SU-DHL-6 (cell line): ENCODE data around the gene CPNE5.

ENCODE experiments used
- H2AFZ ChIP-seq: fragments of 200-600 bp; sonication (generic); 2 replicates; pipeline ENCODE4 v1.6.1; 2014; ENCODE audit warnings: low read depth, mild to moderate bottlenecking, moderate library complexity, mixed read lengths, antibody characterized with exemption, low read length; ENCODE audit not compliant: severe bottlenecking
- H3F3A ChIP-seq: fragments of 200-600 bp; shearing (Covaris generic); 2 replicates; pipeline ENCODE4 v1.6.0; 2016; ENCODE audit warnings: antibody characterized with exemption, mild to moderate bottlenecking; ENCODE audit not compliant: insufficient read depth
- H3K27ac ChIP-seq: fragments of 200-600 bp; sonication (generic); 2 replicates; pipeline ENCODE4 v1.5.1; 2016; ENCODE audit warnings: low read depth, mild to moderate bottlenecking, low read length, moderate library complexity, mixed read lengths
- H3K27me3 ChIP-seq: fragments of 200-600 bp; sonication (generic), shearing (Covaris generic); 2 replicates; pipeline ENCODE4 v1.6.0; 2014; ENCODE audit warnings: mild to moderate bottlenecking, low read length
- H3K36me3 ChIP-seq: fragments of 200-600 bp; sonication (generic); 2 replicates; pipeline ENCODE4 v1.6.1; 2014; ENCODE audit warnings: mild to moderate bottlenecking, low read length, mixed read lengths
- H3K4me2 ChIP-seq: fragments of 300-600, 200-600 bp; shearing (Covaris generic), sonication (generic); 2 replicates; pipeline ENCODE4 v1.6.0; 2014; ENCODE audit warnings: low read length, low read depth, mild to moderate bottlenecking; ENCODE audit not compliant: poor library complexity, severe bottlenecking
- H3K4me3 ChIP-seq: fragments of 200-600 bp; sonication (generic); 2 replicates; pipeline ENCODE4 v1.5.1; 2014; ENCODE audit warnings: antibody characterized with exemption, low read length, mild to moderate bottlenecking, mixed read lengths; ENCODE audit not compliant: insufficient read depth, poor library complexity, severe bottlenecking
- H3K79me2 ChIP-seq: fragments of 200-600 bp; sonication (generic); 2 replicates; pipeline ENCODE4 v1.6.1; 2014; ENCODE audit warnings: mild to moderate bottlenecking, low read length, moderate library complexity; ENCODE audit not compliant: insufficient read depth
- H3K9ac ChIP-seq: fragments of 200-600 bp; sonication (generic); 2 replicates; pipeline ENCODE4 v1.7.0; 2014; ENCODE audit warnings: mild to moderate bottlenecking, low read length
- H3K9me2 ChIP-seq: fragments of 200-600 bp; sonication (generic); replicated peaks from 2 replicates; pipeline ENCODE4 v1.6.1; 2014; ENCODE audit warnings: low read length; ENCODE audit not compliant: insufficient read depth
- H3K9me3 ChIP-seq: fragments of 200-600 bp; sonication (generic); 2 replicates; pipeline ENCODE4 v1.6.1; 2014; ENCODE audit warnings: low read length, mixed read lengths; ENCODE audit not compliant: insufficient read depth
- H4K20me1 ChIP-seq: fragments of 200-600 bp; sonication (generic); 2 replicates; pipeline ENCODE4 v1.6.1; 2014; ENCODE audit warnings: low read depth, mild to moderate bottlenecking, antibody characterized with exemption, low read length, moderate library complexity, mixed read lengths
- CTCF ChIP-seq: fragments of 200-600 bp; sonication (generic); IDR thresholded peaks from one replicate; pipeline ENCODE4 v1.5.1; 2017; ENCODE audit warnings: antibody characterized with exemption, mild to moderate bottlenecking, low read length, moderate library complexity; ENCODE audit not compliant: insufficient read depth, poor library complexity, severe bottlenecking
- EZH2phosphoT487 ChIP-seq: fragments of 200-600 bp; sonication (generic), shearing (Covaris generic); conservative IDR thresholded peaks from 2 replicates; pipeline ENCODE4 v1.6.1; 2018; ENCODE audit warnings: mild to moderate bottlenecking, antibody characterized with exemption, low read length, moderate library complexity, mixed read lengths

Gene CPNE5

GRCh38 chr6:36850021-36850420 lies 10.8 kb upstream of the CPNE5 start:
- TF ChIP-seq EZH2phosphoT487, result no peak
- TF ChIP-seq CTCF, result no peak
- H3K9me3 ChIP-seq, result no peaks in the 10 kb centered on the region
- no peak overlapping the region for H2AFZ ChIP-seq
- no peaks in the 10 kb centered on the region for H3K9me2 ChIP-seq
- peaks cover 7% of the 10 kb centered on the region for H3K36me3 ChIP-seq
- H3K27ac ChIP-seq, result no peak overlapping the region
- H3K9ac ChIP-seq, result no peak overlapping the region
- no peaks in the 10 kb centered on the region for H3F3A ChIP-seq
- H4K20me1 ChIP-seq, result no peaks in the 10 kb centered on the region
- no peaks in the 10 kb centered on the region for H3K27me3 ChIP-seq
- H3K4me2 ChIP-seq, result no peak overlapping the region
- no peak overlapping the region for H3K4me3 ChIP-seq
- H3K79me2 ChIP-seq, result no peaks in the 10 kb centered on the region

- H3K9me3 ChIP-seq, result no peaks in the 10 kb centered on the region
- H3K9me2 ChIP-seq, result no peaks in the 10 kb centered on the region
- TF ChIP-seq CTCF (no peak), EZH2phosphoT487 (no peak)
- H4K20me1 ChIP-seq, result no peaks in the 10 kb centered on the region
- H3K27ac ChIP-seq, result no peak overlapping the region
- no peaks in the 10 kb centered on the region for H3K36me3 ChIP-seq
- H3K4me2 ChIP-seq, result no peak overlapping the region
- H3F3A ChIP-seq, result no peaks in the 10 kb centered on the region
- no peaks in the 10 kb centered on the region for H3K79me2 ChIP-seq
- H2AFZ ChIP-seq, result no peak overlapping the region
- H3K27me3 ChIP-seq, result no peaks in the 10 kb centered on the region
- H3K9ac ChIP-seq, result no peak overlapping the region
- H3K4me3 ChIP-seq, result no peak overlapping the region
Measured at GRCh38 chr6:36848658-36849441, 9.6 kb upstream of the CPNE5 start.

- no peaks in the 10 kb centered on the region for H3F3A ChIP-seq
- no peak overlapping the region for H3K27ac ChIP-seq
- H3K4me2 ChIP-seq, result no peak overlapping the region
- H3K4me3 ChIP-seq, result no peak overlapping the region
- no peaks in the 10 kb centered on the region for H3K27me3 ChIP-seq
- H3K79me2 ChIP-seq, result no peaks in the 10 kb centered on the region
- TF ChIP-seq CTCF (no peak), EZH2phosphoT487 (no peak)
- H2AFZ ChIP-seq, result no peak overlapping the region
- H3K9me3 ChIP-seq, result no peaks in the 10 kb centered on the region
- H3K9me2 ChIP-seq, result no peaks in the 10 kb centered on the region
- no peaks in the 10 kb centered on the region for H3K36me3 ChIP-seq
- no peaks in the 10 kb centered on the region for H4K20me1 ChIP-seq
- no peak overlapping the region for H3K9ac ChIP-seq
Measured at GRCh38 chr6:36847991-36848390, 8.7 kb upstream of the CPNE5 start.
